Hematopoietic multipotent progenitor cell treated with erythropoietin and hydrocortisone succinate and interleukin-3 and kit ligand, for 15 days (in vitro differentiated cells): Measurements from ENCODE around the gene USP24.
"Not testable (repeated sequence)": the region's sequence is repeated elsewhere in the genome, so short reads cannot be mapped to it uniquely, and the experiment has no call there.

ENCODE experiments used
- DNase-seq: peaks from one replicate; pipeline ENCODE4 v3.0.0-alpha.2; 2015; ENCODE audit warnings: low spot score

The USP24 gene

DNA sequence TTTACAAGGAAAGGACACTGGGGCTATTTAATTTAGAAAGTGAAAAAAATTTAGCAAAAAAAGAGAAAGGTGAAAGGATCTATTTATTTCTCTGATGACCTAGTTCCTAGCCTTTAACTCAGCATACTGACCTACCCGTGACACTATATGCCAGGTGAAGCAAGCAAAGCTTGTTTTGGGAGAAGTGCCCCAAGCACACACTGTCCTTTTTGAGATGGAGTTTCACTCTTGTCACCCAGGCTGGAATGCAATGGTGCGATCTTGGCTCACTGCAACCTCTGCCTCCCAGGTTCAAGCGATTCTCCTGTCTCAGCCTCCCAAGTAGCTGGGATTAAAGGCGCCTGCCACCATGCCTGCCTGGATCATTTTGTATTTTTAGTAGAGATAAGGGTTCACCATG, 14.6 kb upstream of the USP24 start:
- not testable (repeated sequence) for DNase-seq

DNA sequence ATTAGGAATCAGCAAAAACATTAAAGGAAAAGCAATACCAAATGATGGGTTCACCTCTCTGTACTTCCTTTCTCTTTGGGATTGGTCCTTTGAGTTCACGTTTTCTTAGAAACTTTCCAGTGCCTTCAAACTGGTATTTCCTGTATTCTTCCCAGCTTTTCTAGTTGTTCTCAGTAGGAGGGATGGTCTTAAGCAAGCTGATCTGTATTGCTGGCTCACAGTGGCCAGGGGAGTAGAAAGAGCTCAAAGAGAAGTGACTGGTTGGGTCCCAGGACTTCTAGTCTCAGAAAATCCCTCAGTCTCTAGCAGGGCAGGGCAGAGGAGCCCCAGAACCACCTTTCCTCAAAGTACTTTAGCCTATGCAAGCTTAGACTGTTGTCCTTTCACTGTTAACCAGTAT, 10.1 kb upstream of the USP24 start:
- no peak for DNase-seq

DNA sequence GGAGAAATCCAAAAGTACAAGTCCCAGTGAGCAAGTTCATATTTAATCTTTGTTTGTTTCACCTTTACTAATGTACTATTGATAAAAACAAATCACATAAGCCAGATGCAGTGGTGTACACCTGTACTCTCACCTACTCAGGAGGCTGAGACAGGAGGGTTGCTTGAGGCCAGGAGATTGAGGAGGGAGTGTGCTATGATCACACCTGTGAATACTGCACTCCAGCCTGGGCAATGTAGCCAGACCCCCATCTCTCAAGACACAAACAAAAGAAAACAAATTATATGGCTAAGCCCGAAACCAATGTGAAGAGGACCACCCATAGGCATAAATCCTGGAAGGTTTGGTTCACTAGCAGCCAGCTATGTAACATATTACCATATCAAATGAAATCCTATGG, 9.6 kb upstream of the USP24 start:
- no peak for DNase-seq

DNA sequence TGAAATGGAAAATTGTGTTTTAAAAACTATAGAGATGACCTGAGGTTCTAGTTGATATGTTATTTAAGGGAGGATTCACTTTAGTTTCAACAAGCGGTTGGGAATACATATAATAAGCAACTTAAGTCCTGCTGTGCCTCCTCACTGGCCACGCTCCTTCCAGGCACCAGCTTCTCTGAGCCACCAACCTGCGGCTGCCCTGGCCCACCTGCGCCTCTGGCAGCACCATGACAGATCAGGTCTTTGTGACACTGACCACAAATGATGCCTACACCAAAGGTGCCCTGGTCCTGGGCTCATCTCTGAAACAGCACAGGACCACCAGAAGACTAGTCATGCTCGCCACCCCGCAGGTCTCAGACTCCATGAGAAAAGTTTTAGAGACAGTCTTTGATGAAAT, 7.0 kb upstream of the USP24 start:
- DNase-seq, result no peak

DNA sequence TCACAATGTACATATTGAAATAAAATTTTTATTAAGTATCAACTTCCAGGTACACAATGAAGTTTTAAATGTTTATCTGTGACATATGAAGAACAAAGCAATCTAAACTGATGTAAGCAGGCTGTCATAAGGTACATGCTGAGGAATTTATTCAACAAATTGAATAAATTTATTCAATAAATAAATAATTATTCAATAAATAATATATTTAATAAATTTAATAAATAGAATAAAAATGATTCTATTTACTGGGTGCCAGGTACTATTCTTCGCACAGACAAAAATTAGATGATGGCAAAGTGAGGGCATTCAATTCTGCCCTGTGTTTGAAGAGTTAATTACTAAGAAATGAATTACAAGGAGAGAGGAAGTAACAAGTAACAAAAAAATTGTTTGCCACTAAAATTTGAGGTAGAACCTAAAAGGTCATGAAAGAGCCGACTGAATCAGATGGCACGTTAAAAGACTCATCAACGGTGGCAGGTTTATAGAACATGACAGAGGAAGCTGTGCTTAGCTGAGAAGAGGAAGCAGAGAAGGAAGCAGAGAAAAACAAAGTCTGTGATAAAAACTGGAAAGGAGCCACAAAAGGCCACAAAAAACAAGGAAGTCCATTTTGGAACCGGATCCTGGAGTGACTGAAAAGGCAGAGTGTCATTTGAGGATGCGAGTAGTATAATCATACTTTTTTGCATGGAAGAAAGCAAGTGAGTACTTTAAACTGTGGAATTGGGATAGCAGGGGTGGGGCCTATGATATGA, 2.2 kb upstream of the USP24 start:
- peak; percentile 31 for DNase-seq

DNA sequence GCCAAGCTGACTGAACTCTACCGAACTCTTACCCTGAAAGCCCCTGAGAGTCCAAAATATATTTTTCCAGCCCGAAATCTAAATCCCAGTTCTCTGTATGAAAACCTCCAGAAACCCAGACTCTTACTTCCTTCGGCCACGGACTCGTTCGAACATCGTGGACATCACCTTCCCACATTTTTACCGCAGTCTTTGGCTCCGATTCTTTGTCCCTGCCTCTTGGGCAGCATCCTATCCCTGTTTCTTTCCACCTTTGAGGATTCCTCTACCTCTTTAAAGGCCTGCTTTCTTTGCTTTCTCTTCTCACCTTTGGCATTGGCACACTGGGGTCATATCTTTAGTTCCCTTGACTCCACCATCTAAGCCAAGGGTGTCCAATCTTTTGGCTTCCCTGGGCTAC, 932 bp upstream of the USP24 start:
- DNase-seq, result peak; percentile 33

DNA sequence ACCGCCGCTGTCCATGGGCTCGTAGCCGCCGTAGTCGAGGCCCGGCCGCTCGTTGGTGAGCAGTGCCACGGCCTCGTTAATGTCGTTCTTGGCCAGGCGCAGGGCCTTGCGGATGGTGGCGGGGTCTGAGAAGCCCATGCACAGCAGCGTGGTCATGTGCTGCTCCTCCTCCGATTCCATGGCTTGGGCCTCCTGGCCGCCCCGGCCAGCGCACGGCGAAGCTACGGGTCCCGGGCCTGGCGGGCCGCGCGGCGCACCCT, 300 bp downstream of the USP24 start:
- no peak for DNase-seq

DNA sequence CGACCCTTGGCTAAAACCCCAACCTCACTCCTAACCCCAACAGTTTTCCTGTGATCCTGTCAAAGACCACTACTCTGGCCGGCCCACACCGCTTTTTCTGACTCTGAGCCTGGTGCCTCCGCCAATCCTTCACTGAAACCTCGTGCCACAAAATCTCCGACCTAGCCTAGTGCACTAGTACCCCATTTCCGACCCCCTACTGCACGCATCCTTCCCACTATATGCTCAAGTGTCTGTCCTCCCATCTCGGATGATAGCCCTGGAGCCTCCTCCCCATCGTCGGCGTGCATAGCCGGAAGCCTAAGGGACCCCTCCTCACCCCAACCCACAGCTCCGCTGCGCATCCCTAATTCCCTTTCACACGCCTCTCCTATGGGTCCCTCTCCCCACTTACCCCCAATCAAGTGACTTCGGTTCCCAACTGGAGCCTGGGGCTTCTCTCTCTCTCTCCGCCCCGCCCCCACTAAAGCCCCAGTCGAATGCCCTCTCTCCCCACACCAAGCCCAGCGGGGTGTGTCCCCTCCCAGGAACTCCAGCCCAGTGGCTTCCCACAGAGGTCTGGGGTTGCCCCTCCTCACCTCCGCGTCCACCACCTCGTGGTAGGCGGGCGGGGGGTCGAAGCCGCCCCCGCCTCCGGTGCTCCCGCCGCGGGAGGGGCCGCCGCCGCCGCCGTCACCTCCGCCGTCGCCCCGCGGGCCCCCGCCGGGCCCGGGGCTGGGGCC, 791 bp downstream of the USP24 start:
- DNase-seq, result peak; percentile 42

DNA sequence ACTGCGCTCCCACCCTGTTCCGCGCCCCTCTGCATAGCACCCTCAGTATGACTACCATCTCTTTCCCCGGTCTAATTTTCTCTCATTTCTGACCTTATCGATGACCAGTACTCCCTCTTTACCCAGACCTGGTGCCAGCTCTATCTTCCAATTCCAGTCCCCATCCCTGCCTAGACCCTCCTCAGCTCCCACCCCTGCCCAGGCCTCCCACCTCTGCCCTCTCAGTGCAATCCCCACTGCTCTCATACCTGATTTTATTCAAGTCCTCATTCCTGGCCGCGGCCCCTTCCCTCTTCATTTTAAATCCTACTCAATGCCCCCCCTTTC, 1.3 kb downstream of the USP24 start:
- DNase-seq, result no peak

DNA sequence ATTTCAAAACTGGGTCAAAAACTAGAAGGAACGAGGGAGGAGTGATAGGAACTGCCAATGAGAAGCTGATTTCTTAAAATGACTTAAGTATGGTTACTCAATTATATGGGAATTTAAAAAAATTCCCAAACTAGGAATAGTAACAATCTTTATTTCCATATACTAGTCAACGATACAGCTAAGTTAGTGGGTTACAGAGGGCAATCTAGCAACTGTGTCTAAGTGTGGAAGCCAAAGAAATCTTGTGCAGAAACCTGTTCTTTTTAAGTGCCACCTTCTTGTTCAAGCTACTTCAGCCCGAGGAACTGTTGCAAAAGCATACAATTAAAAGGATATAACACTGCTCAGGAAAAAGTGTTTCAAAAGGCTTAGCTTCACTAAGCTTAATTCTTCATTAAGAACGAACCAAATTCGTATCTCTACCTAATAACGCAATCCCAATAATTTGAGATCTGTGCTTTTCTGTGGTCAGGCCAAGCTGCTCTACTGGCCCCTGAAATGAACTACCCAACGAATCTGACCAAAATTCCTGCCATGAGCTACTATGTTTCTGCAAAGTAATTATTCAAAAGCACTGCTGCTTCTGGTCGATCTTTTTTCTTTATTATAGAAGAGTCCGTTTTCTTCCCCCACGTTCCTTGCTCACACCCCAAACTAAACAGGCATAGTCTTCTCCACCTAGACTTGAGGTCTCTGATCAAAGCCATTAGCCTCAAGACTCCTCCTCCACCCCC, 1.8 kb downstream of the USP24 start:
- DNase-seq, result peak; percentile 40

DNA sequence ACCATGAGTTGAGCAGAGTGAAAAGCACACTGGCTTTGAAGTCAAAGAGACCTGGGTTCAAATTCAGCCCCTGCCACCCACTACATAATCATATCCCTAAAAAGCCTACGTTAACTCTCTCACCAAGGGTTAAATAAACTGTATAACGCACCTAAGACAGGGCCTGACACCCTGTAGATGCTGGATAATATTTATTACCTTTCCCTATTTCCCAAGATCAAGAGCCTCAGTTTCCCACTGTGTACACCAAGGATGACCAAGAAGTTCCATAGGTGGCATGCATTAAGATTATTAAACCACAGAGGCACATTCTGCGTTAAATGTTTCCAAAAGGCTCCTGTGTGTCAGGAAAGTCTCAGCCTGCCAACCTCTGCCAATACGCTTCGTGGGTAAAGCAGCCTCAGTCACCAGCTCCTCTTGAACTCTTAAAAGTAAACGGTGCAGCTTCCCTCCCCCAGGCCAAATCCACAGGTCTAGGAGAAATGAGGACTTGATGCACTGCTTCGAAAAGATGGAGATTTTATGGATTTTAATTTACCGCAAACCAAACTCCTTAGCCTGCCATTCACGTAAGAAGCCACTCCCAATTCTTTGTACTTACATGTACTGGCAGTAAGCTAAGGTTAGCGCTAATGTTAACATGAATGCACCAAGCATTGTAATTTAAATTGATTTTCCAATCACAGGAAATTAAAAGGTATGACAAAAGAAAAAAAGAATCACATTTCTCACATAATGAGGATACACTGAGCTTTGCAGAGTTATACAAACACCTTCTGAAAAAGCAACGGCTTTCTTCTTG, 2.6 kb downstream of the USP24 start:
- DNase-seq, result peak; percentile 49

DNA sequence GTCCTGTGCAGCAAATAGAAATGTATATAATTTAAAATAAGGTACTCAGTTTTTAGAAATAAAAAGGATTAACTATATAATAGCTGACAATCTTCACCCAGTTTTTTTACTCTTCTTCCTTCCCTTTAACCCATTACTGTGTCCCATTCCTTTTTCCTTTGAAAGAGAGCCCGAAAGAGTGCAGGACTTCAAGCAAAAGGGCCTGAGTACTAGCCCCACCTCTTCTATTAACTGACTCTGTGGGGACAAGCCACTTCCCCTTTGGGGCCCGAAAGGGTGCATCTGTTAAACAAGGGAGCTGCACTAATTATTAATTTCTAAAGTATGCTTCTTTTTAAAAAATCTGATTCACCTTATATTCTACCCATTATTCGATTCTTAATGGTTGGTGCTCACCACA, 3.3 kb downstream of the USP24 start:
- DNase-seq, result peak; percentile 46

DNA sequence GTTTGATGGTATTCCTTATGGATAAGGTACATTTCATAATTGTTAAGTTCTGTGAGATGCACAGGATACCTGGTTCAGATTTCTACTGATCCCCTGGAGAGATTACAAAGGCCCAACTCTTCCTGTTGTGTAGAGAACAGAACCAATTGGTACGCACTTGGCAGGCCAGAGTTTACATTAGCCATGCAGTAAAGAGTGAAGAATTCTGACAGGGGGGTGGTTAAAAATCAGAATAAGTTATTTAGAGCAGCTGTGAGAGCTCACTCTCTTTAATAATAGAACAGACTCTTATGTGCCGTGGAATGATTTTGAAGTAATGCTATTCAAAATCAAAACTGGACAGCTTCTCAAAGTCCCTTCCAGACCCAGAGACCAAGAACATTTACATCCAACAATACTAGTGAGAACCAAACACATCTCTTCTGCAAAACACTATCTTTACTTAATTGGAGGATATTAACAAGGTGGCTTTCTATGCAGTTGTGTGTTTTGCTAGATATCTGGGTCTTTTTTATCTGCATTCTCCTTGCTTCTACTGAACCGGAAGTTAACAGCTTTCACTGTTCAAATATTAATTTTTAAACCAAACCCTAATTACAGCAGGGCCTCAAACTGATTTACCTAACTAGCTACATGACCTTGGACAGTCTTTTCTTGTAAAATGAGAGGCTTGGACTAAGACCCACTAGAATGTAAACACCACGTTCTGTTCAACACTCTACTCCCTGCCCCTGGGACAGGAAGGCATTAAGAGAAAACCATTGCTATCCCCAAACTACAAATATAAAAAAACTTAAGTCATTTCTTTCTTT, 4.0 kb downstream of the USP24 start:
- peak; percentile 46 for DNase-seq

DNA sequence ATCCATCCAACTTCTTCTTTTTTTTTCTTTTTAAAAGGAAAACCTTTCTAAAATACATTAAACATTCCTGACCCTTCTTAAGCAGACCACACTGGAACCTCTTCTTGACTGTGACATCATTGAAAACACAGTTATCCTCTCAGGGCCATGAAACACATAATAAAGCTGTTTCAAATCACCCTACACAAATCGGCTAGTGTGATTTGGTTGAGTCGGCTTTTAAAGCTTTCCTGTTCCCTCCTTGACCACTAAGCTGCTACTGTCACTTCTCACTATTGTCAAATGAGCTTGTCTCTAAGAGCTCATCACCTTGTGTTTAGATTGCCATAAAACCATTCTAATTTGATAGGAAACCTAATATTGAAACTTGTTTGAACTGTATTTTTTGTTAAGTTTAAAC, 5.9 kb downstream of the USP24 start:
- DNase-seq, result no peak

DNA sequence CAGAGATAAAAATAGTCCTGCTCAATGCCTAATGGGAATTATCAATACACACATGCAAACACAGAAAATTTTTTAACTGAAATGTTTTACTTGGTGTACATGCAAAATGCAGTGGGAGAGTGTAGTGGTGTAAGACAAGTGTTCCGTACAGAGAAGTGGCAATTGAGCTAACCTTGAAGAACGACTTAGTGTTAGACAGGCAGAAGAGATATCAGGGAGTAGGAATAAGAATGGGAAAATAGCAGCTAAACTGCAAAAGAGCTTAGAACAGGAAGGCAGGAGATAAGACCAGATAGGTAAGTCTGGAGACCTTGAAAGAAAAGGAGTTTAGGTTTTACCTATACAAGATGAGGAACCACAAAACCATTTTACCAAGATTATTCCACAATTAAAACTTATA, 9.0 kb downstream of the USP24 start:
- no peak for DNase-seq

DNA sequence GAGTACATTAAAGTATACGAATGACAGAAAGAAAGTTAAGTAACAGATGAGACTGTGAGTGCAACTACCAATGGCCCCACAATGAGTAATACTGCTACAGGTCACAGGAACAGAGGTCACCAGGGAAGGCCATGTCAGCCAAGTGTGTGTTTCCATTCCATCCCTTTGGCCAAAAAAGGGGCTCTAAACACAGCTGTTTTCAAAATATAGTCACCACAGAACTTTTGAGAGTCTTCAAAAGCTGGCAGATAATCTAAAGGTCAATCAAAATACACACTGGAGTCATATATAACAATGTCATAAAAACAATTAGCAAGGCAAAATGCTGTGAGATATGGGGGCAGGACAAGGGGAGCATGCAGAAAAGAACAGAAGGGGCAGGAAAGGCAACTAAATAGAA, 10.2 kb downstream of the USP24 start:
- no peak for DNase-seq

DNA sequence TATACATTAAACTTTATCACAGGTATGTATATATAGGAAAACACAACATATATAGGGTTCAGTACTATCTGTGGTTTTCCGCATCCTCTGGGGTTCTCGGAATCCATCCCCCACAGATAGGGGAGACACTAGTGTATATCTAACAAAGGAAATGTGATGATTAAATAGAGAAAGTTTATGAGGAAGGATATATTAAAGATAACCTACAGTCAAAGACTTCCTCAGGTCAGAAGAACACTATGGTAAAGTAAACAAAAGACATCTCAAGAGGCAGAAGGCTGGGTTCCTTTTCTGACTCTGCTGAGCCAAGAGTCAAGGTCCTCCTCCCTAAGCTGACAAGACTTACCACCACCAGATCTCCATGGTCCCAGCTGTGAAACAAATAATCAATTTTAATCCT, 12.1 kb downstream of the USP24 start:
- no peak for DNase-seq

DNA sequence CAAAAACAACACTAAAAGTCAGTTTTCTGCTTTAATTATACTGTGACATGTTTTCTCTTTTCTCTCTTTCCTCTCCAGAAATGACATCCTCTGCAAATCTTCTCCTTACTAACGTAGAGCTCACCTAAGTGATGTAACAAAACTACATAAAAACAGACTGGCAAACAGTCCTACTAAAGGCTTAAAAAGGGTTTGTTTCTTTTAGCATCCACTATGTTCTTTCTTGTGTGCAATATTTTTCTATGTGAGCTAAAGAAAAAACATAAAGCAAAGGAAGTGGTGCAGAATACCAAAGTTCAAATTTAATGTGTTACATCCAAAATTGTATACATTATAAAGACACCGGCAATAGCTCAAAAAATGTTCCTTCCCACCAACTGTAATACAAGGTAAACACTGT, 14.5 kb downstream of the USP24 start:
- DNase-seq, result no peak

DNA sequence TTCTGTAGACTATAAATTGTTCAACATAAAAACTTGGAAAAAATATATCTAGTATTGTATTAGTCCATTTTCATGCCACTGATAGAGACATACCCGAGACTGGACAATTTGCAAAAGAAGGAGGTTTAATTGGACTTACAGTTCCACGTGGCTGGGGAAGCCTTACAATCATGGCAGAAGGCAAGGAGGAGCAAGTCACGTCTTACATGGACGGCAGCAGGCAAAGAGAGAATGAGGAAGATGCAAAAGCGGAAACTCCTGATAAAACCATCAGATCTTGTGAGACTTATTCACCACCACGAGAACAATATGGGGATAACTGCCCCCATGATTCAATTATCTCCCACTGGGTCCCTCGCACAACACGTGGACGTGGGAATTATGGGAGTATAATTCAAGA, 15.4 kb downstream of the USP24 start:
- DNase-seq, result not testable (repeated sequence)

DNA sequence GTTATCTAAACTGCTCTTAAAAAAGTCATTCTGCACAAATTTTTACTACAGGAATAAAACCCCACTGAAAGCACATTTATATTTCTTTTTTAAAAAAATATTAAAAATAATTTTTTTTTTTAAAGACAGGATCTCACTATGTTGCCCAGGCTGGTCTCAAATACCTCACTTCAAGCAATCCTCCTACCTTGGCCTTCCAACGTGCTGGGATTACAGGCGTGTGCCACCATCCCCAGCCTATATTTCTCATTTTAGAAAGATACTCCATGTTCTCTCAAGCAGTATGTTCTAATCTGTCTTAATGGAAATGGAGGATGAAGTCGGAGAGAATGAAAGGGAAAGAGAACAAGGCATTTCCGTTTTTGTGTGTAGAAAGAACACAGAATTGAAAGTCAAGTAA, 17.1 kb downstream of the USP24 start:
- no peak for DNase-seq

DNA sequence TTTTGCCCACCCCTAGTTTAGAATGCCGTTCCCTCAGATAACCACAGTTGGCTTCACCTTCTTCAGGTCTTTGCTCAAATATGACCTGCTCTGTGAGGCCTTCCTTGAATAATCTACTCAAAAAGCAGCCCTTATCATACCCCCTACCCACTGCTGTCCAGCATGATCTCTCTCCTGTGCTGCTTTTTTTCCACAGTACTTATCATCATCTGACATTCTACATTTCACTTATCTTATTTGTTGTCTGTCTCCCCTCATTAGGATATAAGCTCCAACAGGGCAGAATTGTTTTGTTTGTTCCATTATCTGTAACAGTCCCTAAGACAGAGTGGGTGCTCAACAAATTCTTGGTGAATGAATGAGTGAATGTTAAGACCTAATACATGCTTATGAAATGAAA, 18.1 kb downstream of the USP24 start:
- peak; percentile 54 for DNase-seq
